ENCODE data around the gene MPP3. TPM values are rescaled to one million over a fixed set of nuclear protein-coding genes. Genes with fewer than 3 reads are reported as not detected.

Gene MPP3
- total and polyA plus RNA-seq, 2 donors (not counting 1 experiment from before 2014, with no cell fraction given) = 0.16 TPM; not detected in 1

GRCh38 chr17:43784628-43785101 is 48.3 kb downstream of the MPP3 start:
- 60% methylated on average over 1 of the region's 5 CpGs for WGBS (ENCODE audit: insufficient coverage)
- no peaks in the 10 kb centered on the region for H3K9me3 ChIP-seq (ENCODE audit: control extremely low read depth in 1 of 3, control insufficient read depth in 2 of 3, insufficient read depth in 1 of 3, low read length in 2 of 3)
- H2AFZ ChIP-seq (ENCODE audit: insufficient read depth, low read depth, low read length, poor library complexity, severe bottlenecking) = no peak overlapping the region
- no peak overlapping the region for H3K9ac ChIP-seq (ENCODE audit: low read length)
- ATAC-seq (ENCODE audit: low read depth) (no peak), DNase-seq (no peak)
- H4K20me1 ChIP-seq (ENCODE audit: control insufficient read depth, insufficient read depth, low read length, poor library complexity, severe bottlenecking) = no peaks in the 10 kb centered on the region
- H3K4me1 Mint-ChIP-seq = no peaks in the 10 kb centered on the region
- no peak overlapping the region for H3K27ac ChIP-seq (ENCODE audit: low read length in 2 of 2)
- POLR2A ChIA-PET = no interaction called here
- CTCF ChIA-PET = no interaction called here
- H3K4me3 ChIP-seq (ENCODE audit: control extremely low read depth in 1 of 5, extremely low read depth in 1 of 5, insufficient read depth in 1 of 5, low read depth in 2 of 5, low read length in 4 of 5) = no peak overlapping the region
- H3K4me2 ChIP-seq (replicated peaks; ENCODE audit: low read depth, low read length, poor library complexity, severe bottlenecking) = no peak overlapping the region
- no peaks in the 10 kb centered on the region for H3K9me3 Mint-ChIP-seq (ENCODE audit: insufficient read depth)
- H3K27me3 Mint-ChIP-seq = peaks cover 49% of the 10 kb centered on the region
- peaks cover 1 to 3% of the 10 kb centered on the region in 2 donors for H3K4me1 ChIP-seq (ENCODE audit: control insufficient read depth in 2 of 2, insufficient read depth in 2 of 2, low read length in 2 of 2)
- TF ChIP-seq CTCF (IDR thresholded peaks at IDR 0.05) (no peak), EZH2 (IDR thresholded peaks at IDR 0.05; ENCODE audit: borderline replicate concordance, insufficient read depth, low read depth, low read length, poor library complexity, severe bottlenecking) (no peak)
- peaks cover 0 to 28% (median 11%) of the 10 kb centered on the region in 4 experiments for H3K27me3 ChIP-seq (replicated peaks in 1 of 4; ENCODE audit: control extremely low read depth in 1 of 4, control insufficient read depth in 3 of 4, insufficient read depth in 4 of 4, low read length in 3 of 4)
- no peak overlapping the region for H3K27ac Mint-ChIP-seq
- no peaks in the 10 kb centered on the region for H3K36me3 ChIP-seq (replicated peaks in 1 of 2; ENCODE audit: control extremely low read depth in 1 of 2, control insufficient read depth in 1 of 2, extremely low read depth in 1 of 2, insufficient read depth in 2 of 2, low read length in 1 of 2)
- intact Hi-C loops (cut with micrococcal nuclease) = no loop called here
- no peak overlapping the region for H3K4me3 Mint-ChIP-seq
- no peaks in the 10 kb centered on the region for H3K79me2 ChIP-seq (ENCODE audit: control insufficient read depth, insufficient read depth, low read length)

GRCh38 chr17:43784068-43784467 is 48.9 kb downstream of the MPP3 start:
- H3K27ac ChIP-seq (ENCODE audit: low read length in 2 of 2) = no peak overlapping the region
- intact Hi-C loops (cut with micrococcal nuclease) = no loop called here
- Mint-ChIP-seq H3K27me3 (peaks cover 45% of the 10 kb centered on the region), H3K4me3 (no peak overlapping the region), H3K4me1 (peaks cover 3% of the 10 kb centered on the region), H3K27ac (no peak overlapping the region), H3K9me3 (ENCODE audit: insufficient read depth) (no peaks in the 10 kb centered on the region)
- H3K36me3 ChIP-seq (replicated peaks in 1 of 2; ENCODE audit: control extremely low read depth in 1 of 2, control insufficient read depth in 1 of 2, extremely low read depth in 1 of 2, insufficient read depth in 2 of 2, low read length in 1 of 2) = no peaks in the 10 kb centered on the region
- H2AFZ ChIP-seq (ENCODE audit: insufficient read depth, low read depth, low read length, poor library complexity, severe bottlenecking) = no peak overlapping the region
- no peak for TF ChIP-seq CTCF (IDR thresholded peaks at IDR 0.05)
- TF ChIP-seq EZH2 (IDR thresholded peaks at IDR 0.05; ENCODE audit: borderline replicate concordance, insufficient read depth, low read depth, low read length, poor library complexity, severe bottlenecking) = no peak
- peaks cover 0 to 33% (median 12%) of the 10 kb centered on the region in 4 experiments for H3K27me3 ChIP-seq (replicated peaks in 1 of 4; ENCODE audit: control extremely low read depth in 1 of 4, control insufficient read depth in 3 of 4, insufficient read depth in 4 of 4, low read length in 3 of 4)
- no peak overlapping the region for H3K4me2 ChIP-seq (replicated peaks; ENCODE audit: low read depth, low read length, poor library complexity, severe bottlenecking)
- no peak for ATAC-seq (ENCODE audit: low read depth)
- ChIA-PET POLR2A (interaction anchor here (0.6 kb wide), 1 partner anchor 35 kb away, joined by 7 read pairs; no protein-coding TSS in a partner anchor), CTCF (no interaction called here)
- DNase-seq = no peak
- no peak overlapping the region for H3K4me3 ChIP-seq (ENCODE audit: control extremely low read depth in 1 of 5, extremely low read depth in 1 of 5, insufficient read depth in 1 of 5, low read depth in 2 of 5, low read length in 4 of 5)
- no peak overlapping the region for H3K9ac ChIP-seq (ENCODE audit: low read length)
- H3K79me2 ChIP-seq (ENCODE audit: control insufficient read depth, insufficient read depth, low read length) = no peaks in the 10 kb centered on the region
- H3K4me1 ChIP-seq (ENCODE audit: control insufficient read depth in 2 of 2, insufficient read depth in 2 of 2, low read length in 2 of 2) = peaks cover 6 to 9% of the 10 kb centered on the region in 2 donors
- 100% methylated on average over 1 of the region's 2 CpGs for WGBS (ENCODE audit: insufficient coverage)
- H4K20me1 ChIP-seq (ENCODE audit: control insufficient read depth, insufficient read depth, low read length, poor library complexity, severe bottlenecking) = no peaks in the 10 kb centered on the region
- no peaks in the 10 kb centered on the region for H3K9me3 ChIP-seq (ENCODE audit: control extremely low read depth in 1 of 3, control insufficient read depth in 2 of 3, insufficient read depth in 1 of 3, low read length in 2 of 3)
